Right lobe of liver (tissue), 4 donors: ENCODE results near the gene FOXD3.

Experiments used
- POLR2A ChIP-seq: fragments of 450-650 bp; IDR thresholded peaks from one replicate; pipeline ENCODE4 v1.6.1; 2017; ENCODE audit warnings: antibody characterized with exemption, mild to moderate bottlenecking
- TF ChIP-seq, protein P1 (sequence below), 4 donors: fragments of 200-600 bp in 3 of 4; fragments of 450-650 bp in 1 of 4; IDR thresholded peaks; one replicate each; pipeline versions ENCODE4 v1.5.1 to v1.8.0; 2016 to 2022; ENCODE audit warnings: antibody characterized with exemption in 4 of 4, mild to moderate bottlenecking in 2 of 4
- donor health status: DM: no; HTN: no; CAD: no.
- donor health status: DM: no; HTN: no; CAD: no.
- donor health status: DM: no; HTN: yes; CAD: no.

DNA sequence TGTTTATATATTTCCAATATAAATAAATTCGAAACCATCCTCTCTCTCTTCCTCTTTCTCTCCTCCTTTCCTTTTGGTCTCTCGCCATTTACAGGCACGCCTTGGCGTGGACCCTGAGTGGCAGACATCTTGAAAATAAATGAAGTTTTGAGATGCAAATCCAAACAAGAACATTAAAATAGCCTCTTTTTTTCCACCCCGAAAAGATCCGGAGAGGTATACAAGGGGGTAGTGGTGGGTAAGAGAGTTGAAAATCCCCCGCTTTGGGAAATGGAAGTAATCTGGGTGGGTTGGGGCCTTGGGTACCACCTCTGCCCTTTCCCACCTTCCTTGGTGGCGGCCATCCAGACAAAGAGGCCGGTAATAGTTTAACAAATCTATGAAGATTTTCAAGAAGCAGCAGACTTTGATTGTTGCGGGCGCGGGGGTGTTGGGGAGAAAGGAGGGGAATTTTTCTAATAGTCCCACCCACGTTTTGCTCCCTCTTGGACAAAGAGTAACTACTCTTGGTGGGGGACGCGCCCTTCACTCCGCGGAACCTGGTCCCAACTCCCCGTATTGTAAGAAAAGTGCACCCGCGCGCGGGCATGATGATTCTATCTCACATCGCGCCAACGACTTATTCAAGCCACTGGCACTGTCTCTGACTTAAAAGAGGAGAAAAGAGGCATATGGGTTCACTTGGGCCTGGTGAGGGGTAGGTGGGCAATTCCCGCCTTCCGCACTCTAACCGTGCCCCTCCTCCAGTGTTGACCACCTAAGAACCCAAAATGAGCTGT is 4.0 kb upstream of the FOXD3 start:
- no peak for TF ChIP-seq POLR2A
- TF ChIP-seq, protein P1, sequence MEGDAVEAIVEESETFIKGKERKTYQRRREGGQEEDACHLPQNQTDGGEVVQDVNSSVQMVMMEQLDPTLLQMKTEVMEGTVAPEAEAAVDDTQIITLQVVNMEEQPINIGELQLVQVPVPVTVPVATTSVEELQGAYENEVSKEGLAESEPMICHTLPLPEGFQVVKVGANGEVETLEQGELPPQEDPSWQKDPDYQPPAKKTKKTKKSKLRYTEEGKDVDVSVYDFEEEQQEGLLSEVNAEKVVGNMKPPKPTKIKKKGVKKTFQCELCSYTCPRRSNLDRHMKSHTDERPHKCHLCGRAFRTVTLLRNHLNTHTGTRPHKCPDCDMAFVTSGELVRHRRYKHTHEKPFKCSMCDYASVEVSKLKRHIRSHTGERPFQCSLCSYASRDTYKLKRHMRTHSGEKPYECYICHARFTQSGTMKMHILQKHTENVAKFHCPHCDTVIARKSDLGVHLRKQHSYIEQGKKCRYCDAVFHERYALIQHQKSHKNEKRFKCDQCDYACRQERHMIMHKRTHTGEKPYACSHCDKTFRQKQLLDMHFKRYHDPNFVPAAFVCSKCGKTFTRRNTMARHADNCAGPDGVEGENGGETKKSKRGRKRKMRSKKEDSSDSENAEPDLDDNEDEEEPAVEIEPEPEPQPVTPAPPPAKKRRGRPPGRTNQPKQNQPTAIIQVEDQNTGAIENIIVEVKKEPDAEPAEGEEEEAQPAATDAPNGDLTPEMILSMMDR (IDR thresholded peaks at IDR 0.05): no peak
